Measurements from ENCODE around the gene AMACR.
A peak's percentile ranks its signal among the peaks of the same experiment; 100 is the strongest.

AMACR gene

GRCh38 chr5:34007621-34008600, at the start of gene AMACR:
Gene AMACR, minus strand, starts transcription at chr5:34008050. Its CDS starts 31 bp downstream, at chr5:34008019.
- DNase-seq (ENCODE audit: low read depth), result peak; percentile 84

- no peak for DNase-seq (ENCODE audit: low read depth)
Observed at GRCh38 chr5:34057569-34057968, 49.7 kb upstream of the AMACR start.

- no peak for DNase-seq (ENCODE audit: low read depth)
Observed at GRCh38 chr5:34057118-34057517, 49.3 kb upstream of the AMACR start.

- no peak for DNase-seq (ENCODE audit: low read depth)
Observed at GRCh38 chr5:34055667-34056066, 47.8 kb upstream of the AMACR start.

GRCh38 chr5:34054400-34054729, 46.5 kb upstream of the AMACR start:
- no peak for DNase-seq (ENCODE audit: low read depth)

GRCh38 chr5:34053571-34054399, 45.9 kb upstream of the AMACR start:
- no peak for DNase-seq (ENCODE audit: low read depth)

GRCh38 chr5:34053133-34053532, 45.3 kb upstream of the AMACR start:
- no peak for DNase-seq (ENCODE audit: low read depth)

GRCh38 chr5:34051374-34051980, 43.6 kb upstream of the AMACR start:
- no peak for DNase-seq (ENCODE audit: low read depth)

GRCh38 chr5:34047774-34048572, 40.1 kb upstream of the AMACR start:
- no peak for DNase-seq (ENCODE audit: low read depth)

- no peak for DNase-seq (ENCODE audit: low read depth)
Observed at GRCh38 chr5:34047143-34047542, 39.3 kb upstream of the AMACR start.

GRCh38 chr5:34045996-34046395, 38.1 kb upstream of the AMACR start:
- DNase-seq (ENCODE audit: low read depth), result no peak

- no peak for DNase-seq (ENCODE audit: low read depth)
Observed at GRCh38 chr5:34045023-34045422, 37.2 kb upstream of the AMACR start.

- no peak for DNase-seq (ENCODE audit: low read depth)
Observed at GRCh38 chr5:34043099-34043876, 35.4 kb upstream of the AMACR start, which contains the start of gene C1QTNF3. Gene C1QTNF3, minus strand, starts transcription at chr5:34043213. Its CDS starts 88 bp downstream, at chr5:34043125.

GRCh38 chr5:34042321-34042720, 34.5 kb upstream of the AMACR start:
- DNase-seq (ENCODE audit: low read depth), result no peak

GRCh38 chr5:34041247-34041972, 33.6 kb upstream of the AMACR start:
- DNase-seq (ENCODE audit: low read depth), result no peak

- DNase-seq (ENCODE audit: low read depth), result no peak
Observed at GRCh38 chr5:34040472-34040871, 32.6 kb upstream of the AMACR start.

GRCh38 chr5:34039398-34040157, 31.7 kb upstream of the AMACR start:
- DNase-seq (ENCODE audit: low read depth), result no peak

GRCh38 chr5:34038838-34039237, 31.0 kb upstream of the AMACR start:
- no peak for DNase-seq (ENCODE audit: low read depth)

GRCh38 chr5:34038390-34038789, 30.5 kb upstream of the AMACR start:
- DNase-seq (ENCODE audit: low read depth), result no peak

All from stimulated activated CD8-positive, alpha-beta memory T cell treated with anti-CD3 and anti-CD28 coated beads, Interleukin-12 subunit alpha, Interleukin-12 subunit beta, amount 100 ng/mL, for 4 hours (primary cell).